SH-SY5Y (cell line): ENCODE data around the gene SPATA32.
A peak's percentile ranks its signal among the peaks of the same experiment; 100 is the strongest.

Experiments
- GATA2 ChIP-seq: IDR thresholded peaks from 2 replicates; pipeline ENCODE4 v1.6.1; 2011; ENCODE audit warnings: mild to moderate bottlenecking, low read depth, low read length
- GATA3 ChIP-seq: IDR thresholded peaks from 2 replicates; pipeline ENCODE4 v1.6.1; 2011; ENCODE audit warnings: low read depth, mild to moderate bottlenecking, low read length, moderate library complexity

SPATA32 gene

DNA sequence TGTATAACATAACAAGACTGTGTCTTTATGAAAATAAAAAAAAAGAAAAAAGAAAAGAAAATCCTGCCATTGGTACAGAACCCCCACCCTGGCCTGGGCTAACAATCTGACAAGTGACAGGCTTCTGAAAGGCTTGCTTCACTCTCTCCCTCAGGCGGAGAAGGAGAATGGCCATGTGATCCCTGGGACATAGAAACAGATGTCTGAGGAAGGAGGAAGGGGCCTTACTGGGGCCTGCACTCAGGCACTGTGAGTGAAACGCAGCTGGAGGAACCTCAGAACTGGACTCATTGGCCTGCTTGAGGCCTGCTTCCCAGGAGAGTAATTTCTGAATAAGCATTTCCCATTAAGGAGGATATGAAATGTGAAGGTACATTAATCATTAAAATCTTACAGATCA, 37.5 kb upstream of the SPATA32 start:
- no peak for TF ChIP-seq GATA3
- no peak for TF ChIP-seq GATA2

DNA sequence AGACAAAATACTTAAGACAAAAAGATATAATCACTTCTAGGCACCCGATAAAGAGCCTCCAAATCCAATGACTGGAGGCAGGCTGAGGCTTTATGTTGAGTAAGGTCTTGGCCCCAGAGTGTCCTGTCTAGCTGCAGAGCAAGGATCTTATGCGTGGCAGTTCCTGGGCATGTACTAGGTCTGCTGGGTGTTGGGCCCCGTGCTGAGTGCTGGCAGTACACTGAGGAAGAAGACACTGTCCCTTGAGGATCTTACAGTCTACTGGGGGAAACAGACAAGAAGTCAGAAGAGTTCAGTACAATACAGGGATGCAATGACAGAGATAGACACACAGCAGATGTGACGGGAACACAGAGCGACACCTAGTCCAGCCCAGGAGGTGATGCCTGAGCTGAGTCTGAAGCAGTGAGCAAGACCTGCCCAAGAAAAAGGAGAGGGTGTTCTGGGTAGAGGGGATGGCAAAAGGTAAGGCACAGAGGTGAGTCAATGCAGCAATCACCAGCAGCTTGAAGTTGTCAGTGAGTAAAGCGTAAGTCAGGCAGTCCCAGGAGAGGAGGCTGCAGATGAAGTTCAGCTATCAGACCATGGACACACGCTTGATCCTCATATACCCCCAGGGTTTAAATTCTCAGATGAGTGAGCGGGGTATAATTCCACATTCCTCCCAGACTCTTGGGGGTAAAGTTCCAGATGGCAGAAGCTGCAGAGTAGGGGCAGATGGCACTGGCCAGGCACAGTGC, 36.8 kb upstream of the SPATA32 start:
- TF ChIP-seq GATA3 (no peak), GATA2 (no peak)

DNA sequence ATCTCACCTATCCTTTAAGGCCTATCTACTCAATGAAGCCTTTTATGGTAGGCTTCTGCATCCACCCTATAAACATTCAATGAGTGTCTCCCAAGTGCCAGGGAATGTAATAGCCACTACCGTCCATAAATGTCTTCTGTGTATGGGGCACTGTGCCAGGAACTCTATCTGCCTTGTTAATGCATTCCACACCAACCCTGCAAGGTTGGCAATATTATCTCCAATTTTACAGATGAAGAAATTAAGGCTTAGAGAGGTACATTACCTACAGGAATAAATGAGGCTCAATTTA, 34.9 kb upstream of the SPATA32 start:
- TF ChIP-seq GATA3 (no peak), GATA2 (no peak)

DNA sequence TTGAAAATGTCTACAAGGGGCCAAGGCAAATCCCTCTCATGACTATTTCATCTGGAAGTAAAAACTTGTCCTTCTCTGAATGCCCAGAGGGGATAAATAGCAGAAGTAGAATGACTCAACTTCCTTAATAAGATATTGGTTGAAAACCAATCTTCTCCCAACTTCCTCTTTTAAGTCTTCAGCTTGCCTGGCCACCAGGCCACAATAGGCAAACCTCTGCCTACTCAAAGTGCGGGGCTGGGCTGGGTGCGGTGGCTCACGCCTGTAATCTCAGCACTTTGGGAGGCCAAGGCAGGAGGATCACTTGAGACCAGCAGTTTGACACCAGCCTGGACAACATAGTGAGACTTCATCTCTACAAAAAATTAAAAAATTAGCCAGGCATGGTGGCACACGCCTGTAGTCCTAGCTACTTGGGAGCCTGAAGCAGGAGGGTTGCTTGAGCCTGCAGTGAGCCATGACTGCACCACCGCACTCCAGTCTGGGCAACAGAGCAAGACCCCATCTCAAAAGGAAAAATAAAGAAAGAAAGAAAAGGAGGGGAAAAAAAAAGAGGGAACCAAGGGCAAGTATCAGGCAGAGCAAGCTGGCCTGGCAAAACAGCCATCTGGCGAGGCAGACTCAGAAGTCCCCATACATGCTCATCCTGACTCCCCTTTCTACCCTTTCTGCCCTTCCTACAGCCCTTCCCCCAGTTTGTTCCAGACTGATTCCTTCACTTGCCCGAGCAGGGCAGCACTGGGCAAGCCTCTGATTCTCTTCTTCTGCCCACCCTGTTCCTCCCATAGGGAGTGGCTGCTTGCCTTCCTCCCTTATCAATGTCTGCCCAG, 34.3 kb upstream of the SPATA32 start:
- no peak for TF ChIP-seq GATA2
- no peak for TF ChIP-seq GATA3

DNA sequence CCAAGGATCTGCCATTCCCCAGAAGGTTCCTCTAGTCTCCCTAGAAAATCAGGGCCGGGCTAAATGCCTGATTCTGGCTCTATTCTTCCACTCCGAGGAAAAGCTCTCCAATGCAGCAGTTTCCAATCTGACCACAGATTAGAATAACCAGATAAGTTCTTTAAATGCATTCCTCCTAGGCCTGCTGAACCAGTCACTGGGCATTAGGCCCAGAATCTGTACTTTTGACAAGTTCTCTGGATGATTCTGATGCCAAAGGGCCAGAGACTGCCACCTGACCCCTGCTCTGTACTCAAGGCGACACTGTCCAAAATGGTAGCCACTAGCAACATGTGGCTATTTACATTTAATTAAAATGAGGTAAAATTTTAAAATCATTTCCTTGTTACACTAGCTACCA, 32.6 kb upstream of the SPATA32 start:
- TF ChIP-seq GATA2 (peak; percentile 82), GATA3 (no peak)

DNA sequence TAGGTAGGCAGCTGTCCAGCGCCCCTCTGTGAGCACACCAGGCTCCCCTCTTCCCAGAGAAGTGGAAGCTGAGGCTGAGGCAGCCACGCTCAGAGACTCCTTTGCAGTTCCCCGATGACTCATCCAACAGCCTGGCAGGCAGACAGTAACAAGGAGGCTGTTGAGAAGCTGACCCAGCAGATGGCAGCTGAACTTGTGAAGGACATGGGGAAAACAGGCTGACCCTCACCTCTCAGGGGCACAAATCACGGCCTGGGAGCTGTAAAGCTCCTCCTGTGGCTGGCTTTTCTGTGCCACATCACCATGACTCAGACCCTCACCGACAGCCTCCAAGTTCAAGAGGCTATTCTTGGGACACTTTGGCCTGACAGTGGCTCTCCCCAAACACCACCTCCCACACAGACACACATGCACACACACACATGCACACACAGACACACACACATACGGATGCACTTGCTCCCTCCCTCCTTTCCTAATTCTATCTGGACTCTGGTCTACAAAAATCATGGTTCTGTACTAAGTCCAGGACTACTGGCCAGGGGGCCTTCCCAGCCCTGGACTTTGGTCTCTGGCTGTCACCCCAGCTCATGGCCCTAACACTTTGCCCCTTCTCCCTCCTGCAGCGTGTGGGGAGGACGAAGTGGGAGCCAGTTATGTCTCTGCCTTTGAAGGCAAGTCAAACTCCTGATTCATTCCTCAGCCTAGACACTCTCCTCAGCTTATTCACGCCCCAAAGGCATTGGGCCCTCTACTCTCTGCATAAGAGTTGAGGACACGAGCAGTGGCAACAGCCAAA, 31.7 kb upstream of the SPATA32 start:
- no peak for TF ChIP-seq GATA2
- no peak for TF ChIP-seq GATA3

DNA sequence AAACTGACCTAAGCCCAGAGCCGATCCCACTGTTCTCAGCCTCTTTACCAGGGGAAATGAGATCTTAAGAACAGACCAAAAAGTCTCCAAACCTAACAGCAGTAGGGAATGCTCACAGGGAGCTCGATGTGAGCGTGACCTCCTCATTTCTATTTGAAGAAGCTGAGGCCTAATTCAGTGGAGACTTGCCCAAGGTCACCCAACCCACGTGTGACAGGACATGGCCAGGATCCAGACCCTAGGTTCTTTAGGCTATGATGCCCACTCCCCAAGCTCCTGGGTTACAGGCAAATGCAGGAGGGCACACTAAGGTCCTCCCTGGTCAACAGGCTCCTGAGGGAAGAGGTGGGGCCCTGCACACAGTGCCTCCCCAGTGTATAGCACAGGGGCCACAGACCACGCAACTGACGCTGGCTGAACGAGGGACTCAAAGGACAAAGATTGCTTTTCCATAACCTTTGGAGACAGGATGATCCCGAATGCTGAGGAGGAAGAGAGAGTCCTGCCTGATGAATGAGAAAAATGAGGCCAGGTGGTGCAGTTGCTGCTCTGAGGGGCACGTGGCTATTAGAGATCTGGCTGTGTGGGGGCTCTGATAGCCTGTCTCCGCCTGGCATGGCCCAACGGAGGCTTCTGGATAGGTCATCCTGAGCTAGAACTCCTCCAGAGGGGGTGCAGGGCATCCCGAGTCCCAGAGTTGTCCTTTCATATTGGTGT, 31.0 kb upstream of the SPATA32 start:
- TF ChIP-seq GATA2 (no peak), GATA3 (no peak)

DNA sequence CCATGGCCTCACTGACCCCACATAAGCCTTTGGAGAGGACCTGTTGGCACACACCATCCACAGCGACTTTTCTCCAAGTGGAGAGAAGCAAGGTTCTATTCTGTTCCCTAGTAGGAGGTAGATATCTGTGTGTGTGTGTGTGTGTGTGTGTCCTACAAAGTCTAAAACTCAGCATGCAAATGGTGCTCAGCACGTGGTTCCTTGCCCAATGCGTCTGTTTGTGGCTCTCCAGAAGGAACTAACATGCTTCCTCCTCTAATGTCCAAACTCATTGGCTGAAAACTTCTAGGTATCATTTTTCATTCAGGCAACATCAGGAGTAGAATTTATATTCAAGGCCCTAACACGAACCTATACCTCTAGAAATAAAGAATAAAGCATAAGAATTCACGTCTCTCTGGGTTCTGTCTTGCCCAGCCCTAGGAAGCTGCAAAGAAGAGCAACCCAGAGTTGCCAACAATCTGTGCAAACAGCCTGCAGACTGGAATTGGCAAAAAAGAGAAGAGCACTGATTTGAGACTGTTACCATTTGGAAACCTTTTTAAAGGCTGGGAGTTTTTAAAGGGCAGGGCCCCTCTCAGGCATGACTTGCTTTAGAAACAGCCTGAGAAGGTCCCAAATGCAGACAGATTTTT, 29.4 kb upstream of the SPATA32 start:
- TF ChIP-seq GATA2 (no peak), GATA3 (no peak)

DNA sequence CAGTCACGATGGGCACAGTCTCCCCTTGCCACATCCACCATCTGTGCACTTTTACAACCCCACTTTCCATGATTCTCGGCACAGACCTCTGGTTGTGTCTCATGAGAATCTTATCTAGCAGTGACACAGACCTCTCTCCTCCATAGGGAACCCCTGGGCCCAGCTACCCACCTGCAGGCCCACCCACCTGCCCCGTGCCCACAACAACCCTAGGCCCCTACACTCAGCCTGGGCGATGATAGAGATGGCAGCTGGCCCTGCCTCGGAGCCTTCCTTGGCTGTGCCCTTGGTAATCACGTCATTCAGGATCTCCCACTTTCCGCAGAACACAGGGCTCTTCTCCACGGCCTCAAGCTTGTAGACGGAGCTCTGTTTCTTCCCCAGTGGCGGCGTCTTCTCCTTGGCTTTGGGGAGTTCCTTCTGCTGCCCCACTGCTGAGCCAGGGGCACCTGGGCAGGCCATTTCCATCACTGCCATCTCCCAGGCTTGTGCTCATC, 28.4 kb upstream of the SPATA32 start:
- no peak for TF ChIP-seq GATA2
- no peak for TF ChIP-seq GATA3

DNA sequence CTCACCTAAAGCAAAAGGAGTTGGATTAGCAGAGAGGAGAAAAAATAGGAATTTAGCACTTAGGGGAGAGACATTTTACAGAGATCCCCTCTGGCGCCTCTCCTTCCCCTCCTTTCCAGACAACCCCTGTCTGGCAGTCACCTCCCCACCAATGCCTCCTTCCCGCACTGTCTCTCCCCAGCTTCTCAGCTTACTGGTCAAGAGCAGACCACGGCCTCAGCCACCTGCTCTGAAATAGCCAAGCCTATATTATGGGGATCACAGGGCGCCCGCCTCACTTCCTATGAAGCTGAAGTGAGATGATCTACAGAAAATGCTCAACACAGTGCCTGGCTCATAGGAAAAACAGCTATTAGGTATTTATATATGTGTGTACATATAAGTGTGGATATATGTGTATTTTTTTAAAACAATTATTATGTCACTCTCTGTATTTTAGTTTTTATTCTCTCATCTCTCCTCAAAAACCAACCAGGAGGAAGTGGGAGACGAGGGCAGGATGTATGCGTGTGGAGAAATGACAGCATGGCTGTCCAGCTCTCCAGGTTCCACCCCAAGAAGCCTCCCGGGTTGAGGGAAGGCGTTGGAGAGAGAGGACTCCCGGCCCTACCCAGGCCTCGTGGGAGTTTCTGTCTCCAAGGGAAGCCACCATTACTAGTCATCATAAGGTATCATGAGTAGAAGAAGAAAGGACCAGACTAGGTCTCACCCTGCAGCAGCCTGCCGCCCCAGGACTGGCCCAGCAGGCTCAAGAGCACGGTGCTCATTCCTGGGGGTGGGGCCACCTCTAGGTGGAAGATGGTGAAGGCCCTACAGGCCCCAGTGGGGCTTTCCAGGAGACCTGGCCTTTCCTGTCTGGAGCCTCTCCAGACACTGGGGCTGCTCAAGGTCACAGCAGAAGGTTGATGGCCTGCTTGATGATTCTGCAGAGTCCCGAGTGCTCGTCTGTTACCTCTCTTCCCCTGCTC, 27.7 kb upstream of the SPATA32 start:
- TF ChIP-seq GATA2 (no peak), GATA3 (no peak)

DNA sequence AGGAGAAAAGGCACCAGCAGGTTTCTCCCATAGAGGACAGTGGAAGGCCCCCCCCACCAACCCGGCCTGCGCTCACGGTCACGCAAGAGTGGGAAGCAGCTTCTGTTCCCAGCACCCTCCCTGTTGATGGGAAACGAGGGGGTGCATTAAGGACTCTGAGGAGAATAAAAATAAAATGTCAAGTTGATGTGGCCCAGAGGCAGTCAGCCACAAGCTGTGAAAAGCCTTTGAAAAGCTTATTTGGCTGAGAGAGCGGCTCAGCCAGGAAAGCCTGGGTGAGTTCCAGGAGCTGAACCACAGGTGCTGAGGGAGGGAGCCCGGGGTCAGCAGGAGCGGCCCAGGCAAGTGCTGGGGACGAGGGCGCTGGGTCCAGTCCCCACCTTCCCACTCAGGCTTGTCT, 26.9 kb upstream of the SPATA32 start:
- TF ChIP-seq GATA3 = no peak
- no peak for TF ChIP-seq GATA2

DNA sequence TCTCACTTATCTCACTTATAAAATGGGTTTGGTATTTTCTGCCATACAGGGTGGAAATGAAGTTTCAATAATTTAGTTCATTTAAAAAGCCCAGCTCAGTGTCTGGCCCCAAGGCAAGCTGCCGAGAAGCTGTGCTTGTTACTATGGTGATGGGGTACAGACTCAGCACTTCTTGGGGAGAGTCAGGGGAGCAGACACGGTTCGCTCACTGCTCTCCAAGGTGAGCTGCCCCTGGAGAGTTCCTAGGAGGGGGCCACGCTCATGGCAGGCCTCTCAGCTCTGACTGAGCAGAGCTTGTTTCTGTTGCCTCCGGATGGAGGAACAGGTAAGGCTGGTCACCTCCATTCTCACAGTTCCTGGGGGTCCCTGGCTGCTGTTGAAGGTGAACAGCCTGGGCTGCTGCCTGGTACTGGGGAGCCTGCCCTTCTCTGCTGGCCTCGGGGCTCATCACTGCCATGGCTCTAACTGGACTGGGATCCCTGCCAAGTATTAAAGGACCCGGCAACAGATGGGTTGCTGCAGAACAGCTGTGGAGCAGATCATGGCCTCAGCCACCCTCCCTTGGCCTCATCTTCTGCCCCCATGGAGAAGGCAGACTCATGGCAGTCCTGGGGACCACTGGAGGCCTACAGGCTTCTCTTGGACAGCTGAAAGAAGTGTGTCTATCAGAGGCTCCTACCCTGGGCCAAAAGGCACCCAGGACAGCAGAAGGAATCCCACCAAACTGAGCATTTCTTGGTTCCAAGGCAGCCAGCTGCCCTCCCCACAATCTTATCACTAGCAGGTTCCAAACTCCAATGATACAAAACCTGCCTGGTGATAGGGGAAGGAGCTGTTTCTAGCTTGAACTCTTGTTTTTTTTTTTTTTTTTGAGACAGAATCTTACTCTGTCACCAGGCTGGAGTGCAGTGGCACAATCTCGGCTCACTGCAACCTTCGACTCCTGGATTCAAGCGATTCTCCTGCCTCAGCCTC, 25.9 kb upstream of the SPATA32 start:
- TF ChIP-seq GATA2 = no peak
- no peak for TF ChIP-seq GATA3
